Omental fat pad (tissue), 4 donors: ENCODE data around the gene TMEM51. TPM values are rescaled to one million over a fixed set of nuclear protein-coding genes. Genes with fewer than 3 reads are reported as not detected.

ENCODE experiments used
- ATAC-seq: fragments of 150-250 bp; one replicate; pipeline ENCODE4 v1.9.1; 2016; ENCODE audit warnings: mild to moderate bottlenecking, moderate library complexity; ENCODE audit not compliant: low FRiP score
- DNase-seq: peaks from one replicate; pipeline ENCODE4 v3.0.0-alpha.2; 2019; ENCODE audit warnings: low spot score
- CTCF ChIP-seq, 3 donors: fragments of 450-650 bp; IDR thresholded peaks; one replicate each; pipeline ENCODE4 v1.5.1; 2016 to 2017; ENCODE audit warnings: antibody characterized with exemption in 3 of 3, mild to moderate bottlenecking in 3 of 3, moderate library complexity in 2 of 3
- total RNA-seq, 4 donors: library from RNA; depleted of rRNA; stranded (reverse); fragments of >200 nt; gene quantifications; one replicate each; pipeline ENCODE4 v1.1.0, GENCODE V29; 2016

TMEM51 gene
- total RNA-seq, 4 donors from 2014 or later, result 3.3 to 8.6 (median 4.4) TPM

DNA sequence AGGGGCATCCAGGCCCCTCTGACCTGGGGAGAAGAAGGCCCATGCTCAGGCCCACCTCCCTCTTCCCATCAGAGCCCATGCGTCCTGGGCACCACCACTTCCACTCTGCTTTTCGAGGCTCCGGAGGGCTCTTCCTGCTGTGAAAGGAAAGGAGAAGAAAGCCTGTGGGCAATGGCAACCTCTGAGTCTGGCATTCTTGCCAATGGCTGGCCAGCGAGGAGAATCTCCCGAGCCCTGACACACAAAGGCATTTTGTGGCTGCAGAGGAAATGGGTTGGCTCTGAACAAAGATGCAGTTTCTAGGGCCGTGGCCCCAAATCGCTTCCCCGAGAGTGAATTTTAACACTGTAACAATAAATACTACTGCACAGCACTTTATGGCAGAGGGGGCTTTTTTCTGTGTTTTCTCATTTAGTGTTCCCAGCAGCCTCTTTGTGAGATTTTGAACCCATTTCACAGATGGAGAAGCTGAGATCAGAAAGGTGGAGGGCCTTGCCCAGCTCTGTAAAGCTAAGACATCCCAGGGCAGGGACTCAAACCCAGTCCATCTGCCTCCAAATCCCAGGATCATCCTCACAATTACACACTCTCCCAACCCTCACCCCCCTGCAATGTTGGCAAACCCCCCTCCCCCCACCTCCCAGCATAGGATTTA lies 35.7 kb upstream of the TMEM51 start:
- no peak for DNase-seq

DNA sequence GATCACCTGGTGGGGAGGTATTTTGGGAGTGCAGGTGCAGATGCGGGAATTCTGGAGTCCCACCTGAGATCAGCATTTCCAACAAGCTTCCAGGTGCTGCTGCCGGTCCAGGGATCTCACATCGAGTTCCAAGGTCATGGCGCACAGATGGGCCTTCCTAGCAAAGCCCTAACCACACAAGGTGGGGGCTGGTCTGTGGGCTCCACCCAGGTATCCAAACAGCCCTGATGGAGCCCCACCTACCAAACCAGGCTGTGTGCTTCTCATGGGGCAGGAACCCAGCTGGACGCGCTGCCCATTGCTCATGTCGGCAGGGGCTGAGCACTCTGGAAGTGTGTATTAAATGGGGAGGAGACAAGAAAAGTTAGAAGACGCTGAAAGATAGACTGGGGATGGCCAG lies 35.0 kb upstream of the TMEM51 start:
- ATAC-seq, result no peak
- TF ChIP-seq CTCF (IDR thresholded peaks at IDR 0.05), result no peak
- DNase-seq, result no peak

More for the DNA sequence above, 35.7 kb upstream of the TMEM51 start:
- no peak for ATAC-seq
- TF ChIP-seq CTCF (IDR thresholded peaks at IDR 0.05), result no peak

DNA sequence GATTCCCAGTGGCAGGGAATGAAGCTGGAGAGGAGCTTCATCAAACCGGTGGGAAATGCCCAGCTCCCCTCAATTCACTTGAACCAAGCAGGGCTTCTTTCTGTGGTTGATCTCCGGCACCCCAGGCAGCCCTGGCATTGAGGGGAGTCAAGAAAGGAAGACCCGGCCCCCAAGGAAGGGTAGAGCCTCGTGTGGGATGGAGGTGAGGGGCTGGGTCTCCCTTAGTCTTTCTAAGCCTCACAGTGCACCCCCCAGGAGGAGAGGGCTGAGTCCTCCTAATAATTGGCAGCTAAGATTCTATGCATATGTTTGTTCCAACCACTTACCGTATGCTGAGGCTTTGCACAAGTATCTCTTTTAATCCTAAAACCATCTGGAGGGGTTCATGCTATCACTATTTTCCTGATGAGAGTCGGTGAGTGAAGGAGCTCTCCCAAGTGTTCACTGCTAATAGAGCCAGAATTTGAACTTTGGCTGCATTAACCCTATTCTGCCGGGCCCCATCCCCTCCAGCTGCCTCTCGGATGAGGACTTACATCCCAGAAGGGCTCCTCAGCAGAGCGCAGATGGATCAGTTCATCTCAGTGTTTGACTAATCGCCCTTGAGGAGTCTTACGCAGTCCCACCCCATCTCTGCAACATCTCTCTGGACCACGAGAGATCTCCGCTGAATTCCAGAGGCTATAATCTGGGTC lies 33.1 kb upstream of the TMEM51 start:
- TF ChIP-seq CTCF (IDR thresholded peaks at IDR 0.05), result no peak
- DNase-seq (no peak), ATAC-seq (no peak)

- DNase-seq, result no peak
- no peak for ATAC-seq
- no peak for TF ChIP-seq CTCF (IDR thresholded peaks at IDR 0.05)
Measured at GRCh38 chr1:15122331-15122730, 31.2 kb upstream of the TMEM51 start.

DNA sequence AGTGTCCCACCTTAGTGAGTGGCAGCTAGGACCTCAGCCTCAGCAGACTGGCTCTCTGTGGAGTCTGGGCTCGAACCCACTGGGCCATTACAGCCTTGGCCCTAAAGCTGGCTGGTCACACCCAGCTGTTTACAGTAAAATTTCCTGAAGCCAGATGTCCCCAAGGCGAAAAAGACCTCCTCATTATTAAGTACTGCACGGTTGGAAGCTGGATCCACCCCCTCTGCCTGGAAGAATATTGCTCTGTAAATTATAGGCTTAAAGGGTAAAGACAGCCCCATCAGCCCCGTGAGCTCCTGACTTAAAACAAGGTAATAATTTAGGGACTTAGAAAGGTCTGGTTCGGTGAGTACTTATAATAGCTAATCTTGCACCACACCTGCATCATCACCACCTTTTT lies 30.3 kb upstream of the TMEM51 start:
- ATAC-seq (no peak), DNase-seq (no peak)
- TF ChIP-seq CTCF (IDR thresholded peaks at IDR 0.05), result no peak

DNA sequence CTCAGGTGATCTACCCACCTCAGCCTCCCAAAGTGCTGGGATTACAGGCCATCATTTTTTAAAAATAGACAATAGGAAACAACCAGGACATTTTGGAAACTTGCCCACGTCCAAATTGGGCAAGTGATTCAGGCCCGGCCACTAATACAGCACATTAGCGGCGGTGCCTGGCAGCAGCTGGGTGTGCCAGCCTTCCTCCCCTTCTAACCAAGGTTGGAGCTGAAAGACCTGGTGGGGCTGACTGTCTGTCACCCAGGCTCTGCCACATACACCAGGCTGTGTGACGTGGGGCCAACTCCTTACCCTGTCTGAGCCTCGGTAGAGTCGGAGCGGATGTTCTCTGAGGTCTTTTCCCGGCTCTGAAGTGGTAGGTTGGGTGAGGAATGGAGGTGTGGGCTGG lies 29.6 kb upstream of the TMEM51 start:
- no peak for TF ChIP-seq CTCF (IDR thresholded peaks at IDR 0.05)
- ATAC-seq (no peak), DNase-seq (no peak)
